Ramos (cell line): ENCODE data around the gene FUCA2.
"Not testable (repeated sequence)": the region's sequence is repeated elsewhere in the genome, so short reads cannot be mapped to it uniquely, and the experiment has no call there.

Experiments used
- in situ Hi-C: fragments of 300-500 bp; cut with MboI; formaldehyde crosslinking; loops from one replicate; pipeline ENCODE4 v1.14.3; 2022; ENCODE audit warnings: low sequenced_read_pairs; ENCODE audit not compliant: unreplicated experiment

FUCA2 gene

DNA sequence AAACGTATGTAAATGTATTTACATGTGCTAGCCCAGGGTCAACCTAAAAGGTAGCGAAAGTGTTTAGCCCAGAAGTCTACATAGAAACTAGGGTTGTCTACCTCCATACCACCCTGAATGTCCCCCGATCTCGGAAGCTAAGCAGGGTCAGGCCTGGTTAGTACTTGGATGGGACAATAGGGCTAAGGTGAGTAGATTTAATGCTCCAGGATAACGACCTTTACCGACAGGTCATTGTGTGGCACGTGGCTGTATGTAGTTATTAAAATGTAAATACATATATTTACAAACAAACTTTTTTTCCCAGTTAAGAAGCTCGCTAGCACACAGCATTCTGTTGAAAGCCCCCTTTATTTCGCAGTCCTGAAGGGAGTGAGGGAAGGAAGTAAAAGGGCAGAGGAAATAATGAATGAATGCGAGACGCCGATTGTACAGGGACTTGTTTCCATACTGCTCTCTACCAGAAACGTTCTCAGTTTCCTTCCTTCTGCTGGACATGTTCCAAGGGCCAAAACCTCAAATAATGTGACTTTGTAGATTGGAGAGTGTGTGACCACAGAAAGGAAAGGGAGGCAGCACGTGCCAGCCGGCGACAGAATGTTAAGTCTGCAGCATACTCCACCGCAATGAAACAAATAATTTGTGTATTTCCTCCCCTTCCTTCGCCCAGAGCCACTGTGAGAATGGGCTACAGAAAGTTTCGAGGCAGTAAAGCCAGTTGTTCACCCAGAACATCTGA lies 61.6 kb downstream of the FUCA2 start:
- in situ Hi-C loops, result no loop called here

GRCh38 chr6:143449082-143449713 lies 62.3 kb downstream of the FUCA2 start:
- in situ Hi-C loops, result no loop called here

GRCh38 chr6:143447865-143448264 lies 63.7 kb downstream of the FUCA2 start:
- in situ Hi-C loops, result not testable (repeated sequence)
